ENCODE data around the gene MUC5B. TPM values are rescaled to one million over a fixed set of nuclear protein-coding genes. Genes with fewer than 3 reads are reported as not detected.

Gene MUC5B
- total and polyA plus RNA-seq, 2 of the 13 experiments (the other 11 are each of a cell fraction or from before 2014, with no cell fraction given) = 0.01 TPM; not detected in 1

DNA sequence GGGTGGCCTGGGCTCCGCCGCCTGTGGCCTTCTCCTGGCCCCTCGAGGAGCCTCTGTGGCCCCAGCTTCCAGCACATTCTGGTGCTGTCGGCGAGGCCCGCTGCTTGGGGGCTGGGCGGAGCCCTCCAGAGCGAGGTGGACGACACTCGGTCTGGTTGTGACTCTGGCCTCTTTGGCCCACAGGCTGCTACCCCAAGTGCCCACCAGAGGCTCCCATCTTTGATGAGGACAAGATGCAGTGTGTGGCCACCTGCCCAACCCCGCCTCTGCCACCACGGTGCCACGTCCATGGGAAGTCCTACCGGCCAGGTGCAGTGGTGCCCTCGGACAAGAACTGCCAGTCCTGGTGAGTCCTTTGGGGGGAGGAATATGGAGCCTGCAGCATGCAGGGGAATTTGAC, 42.7 kb upstream of the MUC5B start (continued):
- no peak for TF ChIP-seq CENPX (CRISPR knock-in tag; IDR thresholded peaks at IDR 0.05)
- no peak for TF ChIP-seq UBTF (CRISPR knock-in tag; IDR thresholded peaks at IDR 0.05)
- no peak for TF ChIP-seq GATAD1 (CRISPR knock-in tag; IDR thresholded peaks at IDR 0.05)
- no peak for TF ChIP-seq ZNF577 (CRISPR knock-in tag; IDR thresholded peaks at IDR 0.05; ENCODE audit: borderline replicate concordance, low read depth)
- TF ChIP-seq TMF1 (CRISPR knock-in tag; IDR thresholded peaks at IDR 0.05; ENCODE audit: low read depth) = no peak
- no peak for TF ChIP-seq PBX3 (CRISPR knock-in tag; IDR thresholded peaks at IDR 0.05; ENCODE audit: borderline replicate concordance)
- TF ChIP-seq ONECUT2 (CRISPR knock-in tag; IDR thresholded peaks at IDR 0.05) = no peak
- no peak for TF ChIP-seq FOXM1 (CRISPR knock-in tag; IDR thresholded peaks at IDR 0.05)
- no peak for TF ChIP-seq SIN3B (IDR thresholded peaks at IDR 0.05; ENCODE audit: low read length)
- no peak for TF ChIP-seq TEAD3 (CRISPR knock-in tag; optimal IDR thresholded peaks at IDR 0.05; ENCODE audit: borderline replicate concordance)
- TF ChIP-seq TP53 (CRISPR knock-in tag; conservative IDR thresholded peaks at IDR 0.05) = no peak

DNA sequence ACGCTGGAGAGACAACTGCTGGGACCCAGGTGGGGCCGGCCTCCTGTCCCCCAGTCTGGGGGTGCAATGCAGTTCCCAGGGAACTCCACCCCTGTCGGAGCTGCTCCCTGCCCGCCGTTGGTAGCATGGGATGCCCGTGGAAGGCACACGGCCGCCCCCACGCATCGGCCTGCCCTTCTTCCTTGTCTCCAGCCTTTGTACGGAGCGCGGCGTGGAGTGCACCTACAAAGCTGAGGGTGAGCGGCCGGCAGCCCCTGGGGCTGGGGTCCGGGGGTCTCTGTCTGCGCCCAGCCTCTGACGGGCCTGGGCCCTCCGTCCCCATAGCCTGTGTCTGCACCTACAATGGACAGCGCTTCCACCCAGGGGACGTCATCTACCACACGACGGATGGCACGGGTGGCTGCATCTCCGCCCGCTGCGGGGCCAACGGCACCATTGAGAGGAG, 41.9 kb upstream of the MUC5B start:
- intact Hi-C loops (cut with micrococcal nuclease; ENCODE audit: unreplicated experiment) (no loop called here), in situ Hi-C loops (cut with HindIII; ENCODE audit: extremely low pct_ligation_motif_present, low pct_unique_long_range_greater_than_20kb) (no loop called here)
- FAIRE-seq = no peak

More for the DNA sequence above, 41.9 kb upstream of the MUC5B start:
- Histone ChIP-seq H3K79me2 (ENCODE audit: insufficient read depth, low read length) (no peaks in the 10 kb centered on the region), H3K27me3 (ENCODE audit: control insufficient read depth in 1 of 2, insufficient read depth in 2 of 2, low read length in 2 of 2) (peaks cover 3 to 39% of the 10 kb centered on the region in 2 experiments; a peak in 4 of 5 replicates), H3K4me1 (ENCODE audit: insufficient read depth, low read length) (no peaks in the 10 kb centered on the region), H2AFZ (ENCODE audit: low read length) (no peak overlapping the region), H4K20me1 (ENCODE audit: insufficient read depth, low read length) (no peaks in the 10 kb centered on the region), H3K4me3 (replicated peaks in 1 of 3; ENCODE audit: insufficient read depth in 1 of 3, low read depth in 2 of 3, low read length in 3 of 3) (no peak overlapping the region), H3K9ac (ENCODE audit: insufficient read depth, low read depth, low read length) (no peak overlapping the region), H3K27ac (ENCODE audit: extremely low read length, insufficient read depth, low read length) (no peak overlapping the region), H3K9me3 (ENCODE audit: low read length) (no peaks in the 10 kb centered on the region), H3K4me2 (ENCODE audit: low read depth, low read length) (no peak overlapping the region), H3K36me3 (replicated peaks in 1 of 2; ENCODE audit: control insufficient read depth in 1 of 2, insufficient read depth in 2 of 2, low read length in 2 of 2) (no peaks in the 10 kb centered on the region)
- BruUV-seq (replicated peaks) = no TSS peak
- DNase-seq (ENCODE audit: low spot score) = no peak
- ChIA-PET CTCF (ENCODE audit: low intra/inter-chr PET ratio, low total read pairs) (no interaction called here), POLR2A (no interaction called here)
- ATAC-seq = no peak
- 47% methylated on average over 9 of the region's 29 CpGs for WGBS (ENCODE audit: low lambda C conversion rate)
- no peak for TF ChIP-seq SYNCRIP (IDR thresholded peaks at IDR 0.05; ENCODE audit: insufficient read depth, low read depth, low read length)

All from HepG2 (cell line).